HK-2 (cell line): ENCODE measurements around the gene ABHD12B.

Source experiments
- DNase-seq: peaks from one replicate; pipeline ENCODE4 v3.0.0-alpha.2; 2018; ENCODE audit not compliant: unreplicated experiment

ABHD12B gene, protein sequence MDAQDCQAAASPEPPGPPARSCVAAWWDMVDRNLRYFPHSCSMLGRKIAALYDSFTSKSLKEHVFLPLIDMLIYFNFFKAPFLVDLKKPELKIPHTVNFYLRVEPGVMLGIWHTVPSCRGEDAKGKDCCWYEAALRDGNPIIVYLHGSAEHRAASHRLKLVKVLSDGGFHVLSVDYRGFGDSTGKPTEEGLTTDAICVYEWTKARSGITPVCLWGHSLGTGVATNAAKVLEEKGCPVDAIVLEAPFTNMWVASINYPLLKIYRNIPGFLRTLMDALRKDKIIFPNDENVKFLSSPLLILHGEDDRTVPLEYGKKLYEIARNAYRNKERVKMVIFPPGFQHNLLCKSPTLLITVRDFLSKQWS

DNA sequence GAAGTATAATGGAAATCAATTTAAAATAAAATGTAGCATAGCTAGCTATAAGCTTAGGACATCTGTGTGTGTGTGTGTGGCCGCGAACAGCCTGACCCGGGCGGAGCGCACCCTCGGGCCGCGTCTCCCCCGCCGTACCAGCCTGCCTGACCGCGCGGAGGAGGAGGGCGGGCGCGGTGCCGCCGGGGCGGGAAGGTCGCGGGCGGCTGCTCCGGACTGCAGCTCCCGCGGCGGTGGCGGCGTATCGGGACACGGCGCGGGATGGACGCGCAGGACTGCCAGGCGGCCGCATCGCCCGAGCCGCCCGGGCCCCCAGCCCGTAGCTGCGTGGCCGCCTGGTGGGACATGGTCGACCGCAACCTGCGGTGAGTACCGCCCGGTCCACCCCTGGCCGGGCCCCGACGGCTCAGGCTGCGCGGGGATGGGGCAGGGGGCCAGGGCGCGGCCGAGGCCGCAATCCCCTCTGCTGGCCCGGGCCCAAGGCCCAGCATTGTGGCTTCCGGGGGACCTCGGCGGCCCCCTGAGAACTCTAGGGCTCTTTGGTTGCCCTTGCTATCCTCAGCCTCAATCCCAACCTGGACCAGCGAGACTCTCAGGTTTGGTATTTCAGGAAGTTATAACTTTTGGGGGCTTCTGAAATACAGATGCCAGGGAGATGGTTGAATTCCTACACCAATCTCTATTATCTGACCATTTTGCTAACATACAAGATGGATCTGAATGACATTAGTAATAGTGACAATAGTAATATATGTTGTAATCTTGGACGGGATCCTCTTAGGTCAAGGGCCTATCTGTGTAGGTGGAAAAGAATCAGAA is at the start of gene ABHD12B:
Gene ABHD12B, plus strand, starts transcription at position 140 of the 819 bp plus-strand sequence. Its CDS starts 122 bp downstream, at position 262.
- no peak for DNase-seq

DNA sequence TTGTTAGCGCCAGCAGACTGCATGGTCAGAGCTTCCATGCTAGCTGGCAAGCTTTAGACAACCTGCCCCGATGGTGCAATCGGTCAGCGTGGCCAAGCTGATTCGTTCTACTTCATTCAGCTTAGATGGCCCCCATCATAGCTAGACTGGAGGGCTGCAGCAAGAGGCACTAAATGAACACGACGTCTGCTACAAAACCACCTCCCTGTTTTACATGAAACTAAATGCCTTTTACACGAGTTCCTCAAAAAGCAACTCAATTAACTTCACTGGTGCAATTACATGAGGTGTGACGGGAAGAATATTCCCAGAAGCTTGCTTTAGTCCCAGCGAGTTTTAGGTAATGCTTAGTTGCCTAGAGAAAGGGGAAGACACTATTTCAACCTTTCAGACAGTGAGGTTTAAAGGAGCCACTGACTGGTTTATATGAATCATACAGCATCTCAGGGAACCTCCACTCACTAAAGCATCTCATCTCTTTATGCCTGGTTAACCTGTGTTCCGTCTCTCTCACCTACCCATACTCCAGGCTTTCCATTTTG is 49.3 kb upstream of the ABHD12B start:
- no peak for DNase-seq

DNA sequence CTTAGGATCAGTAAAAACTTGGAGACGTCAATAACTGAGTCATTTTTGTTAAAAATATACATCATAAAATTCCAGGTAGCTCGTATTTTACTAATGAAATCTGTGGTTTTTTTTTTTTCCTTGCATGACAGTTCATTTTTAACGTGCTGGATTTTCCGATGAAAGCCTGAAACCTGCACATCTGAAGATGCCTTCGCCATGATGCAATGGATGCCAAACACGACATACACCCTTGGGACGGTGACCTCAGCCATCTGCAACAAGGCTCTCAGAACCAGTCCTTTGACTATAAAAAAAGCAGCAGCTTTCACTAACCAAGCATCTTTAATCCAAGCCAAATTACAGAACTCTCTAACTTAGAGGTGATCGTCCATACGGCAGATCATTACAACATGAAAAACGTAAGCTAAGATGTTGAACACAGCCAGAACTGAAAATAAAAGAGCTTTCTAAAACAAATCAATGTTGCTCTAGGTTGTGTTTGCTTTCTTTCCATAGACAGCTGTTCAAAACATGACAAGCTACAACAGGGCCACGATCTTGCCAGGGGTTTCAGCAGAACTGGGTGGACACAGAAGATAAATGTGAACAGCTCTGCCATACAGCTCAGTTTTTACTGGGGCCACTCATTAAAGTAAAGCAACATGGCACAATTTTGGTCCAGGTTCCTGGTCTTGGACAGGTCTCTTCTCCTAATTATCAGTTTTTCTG is 48.6 kb upstream of the ABHD12B start:
- no peak for DNase-seq

DNA sequence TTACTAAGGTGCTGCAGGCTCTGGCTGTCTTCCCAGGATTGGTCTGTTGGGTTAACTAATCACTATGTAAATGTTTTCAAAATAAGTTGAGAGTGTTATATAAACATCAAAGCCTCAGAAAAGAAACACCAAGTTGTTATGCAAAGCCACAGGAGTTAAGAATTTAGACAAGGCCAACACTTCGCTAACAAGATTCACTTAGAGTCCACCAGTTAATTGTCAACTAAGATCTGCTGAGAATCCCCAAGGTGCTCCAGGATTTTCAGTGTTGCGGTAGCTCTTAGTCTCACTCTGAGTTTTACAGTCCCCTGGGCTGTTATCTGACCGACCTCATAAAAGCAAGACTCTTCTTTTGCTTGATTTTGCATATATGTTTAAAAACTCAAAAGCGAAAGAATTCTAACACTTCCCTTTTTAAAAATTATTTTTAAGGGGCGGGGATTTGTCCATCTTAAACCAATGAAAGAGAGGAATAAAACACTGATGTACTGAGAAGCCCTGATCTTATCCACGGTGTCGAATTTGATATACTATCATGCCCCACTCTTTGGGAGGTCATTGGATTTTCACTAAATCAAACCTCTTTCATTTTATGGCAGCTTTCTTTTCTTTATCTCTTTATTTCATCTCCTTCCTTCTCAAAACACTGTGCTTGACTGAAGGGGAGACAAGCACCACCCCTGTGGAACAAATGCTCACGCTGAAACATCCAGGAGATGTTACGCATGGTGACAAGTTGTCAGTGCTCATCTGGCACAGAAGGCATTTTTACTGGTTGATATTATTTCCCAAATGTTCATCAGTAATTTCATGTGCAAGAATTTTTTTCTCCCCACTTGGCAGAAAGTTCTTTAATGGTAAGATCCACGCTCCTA is 47.9 kb upstream of the ABHD12B start:
- no peak for DNase-seq

DNA sequence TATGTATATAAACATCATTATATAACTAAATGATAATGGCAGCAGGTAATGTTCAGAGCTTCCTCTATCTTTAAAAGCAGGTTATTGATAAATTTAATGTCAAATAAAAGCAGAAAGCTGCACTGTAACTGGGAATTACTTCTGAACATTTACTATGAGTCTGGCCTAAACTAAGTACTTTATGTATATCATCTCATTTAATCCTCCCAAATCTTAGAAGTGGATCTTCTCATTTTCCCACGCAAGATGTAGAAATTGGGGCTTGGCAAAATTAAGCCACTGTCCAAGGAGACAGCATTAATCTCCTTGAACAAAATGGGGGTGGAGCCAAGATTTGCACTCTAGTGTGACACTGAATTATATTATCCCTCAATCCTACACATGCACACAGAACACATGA is 46.5 kb upstream of the ABHD12B start:
- no peak for DNase-seq

DNA sequence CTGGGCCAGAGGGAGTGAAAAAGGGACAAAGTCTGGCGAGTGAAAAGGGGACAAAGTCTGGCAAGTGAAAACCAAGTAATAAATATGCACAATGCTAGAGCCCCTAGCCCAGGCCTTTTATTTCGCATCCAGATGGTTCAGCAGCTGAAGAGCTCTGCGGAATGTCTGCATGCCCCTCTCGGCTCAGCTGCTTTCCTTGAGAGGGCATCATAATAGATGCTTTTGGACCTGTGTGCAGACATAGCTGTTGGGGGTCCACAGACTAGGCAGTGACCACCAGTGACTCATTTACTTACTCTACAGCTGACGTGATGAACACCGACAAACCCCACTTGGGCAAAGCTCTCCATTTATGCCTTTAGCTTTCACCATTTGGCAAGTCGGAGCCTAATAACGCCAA is 45.2 kb upstream of the ABHD12B start:
- no peak for DNase-seq

DNA sequence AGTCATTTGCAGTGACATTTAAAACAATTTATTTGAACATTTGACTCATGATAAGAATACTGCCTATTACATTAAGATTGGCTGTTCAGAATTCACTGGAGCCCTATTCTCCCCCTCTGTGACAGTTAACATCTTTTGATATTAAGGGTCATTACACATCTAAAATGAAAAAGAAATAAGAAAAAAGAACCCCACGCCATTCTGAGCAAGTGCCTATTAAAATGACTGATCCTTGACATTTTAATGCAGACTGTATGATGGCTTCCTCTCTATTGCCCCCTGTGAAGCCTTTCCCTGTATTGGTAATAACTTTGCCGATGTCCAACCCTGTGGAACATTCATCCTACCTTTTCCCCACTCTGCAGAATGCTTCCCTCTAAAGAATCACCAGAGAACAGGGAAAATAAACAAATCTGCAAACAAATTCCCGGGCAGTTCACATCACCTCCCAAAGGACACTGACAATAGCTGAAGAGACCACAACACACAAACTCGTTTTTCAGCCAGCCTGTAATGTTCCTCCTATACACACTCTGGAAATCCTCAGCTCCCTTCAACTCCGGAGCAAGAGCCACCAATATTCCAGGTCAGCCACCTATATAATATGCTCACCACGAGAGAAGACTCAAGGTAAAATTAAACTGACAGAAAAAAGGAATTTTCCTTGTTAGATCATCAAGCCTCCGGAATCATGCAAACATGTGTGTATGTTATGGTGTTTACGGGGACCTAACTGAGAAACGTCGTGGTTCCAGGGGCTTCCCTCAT is 42.9 kb upstream of the ABHD12B start:
- DNase-seq, result no peak

DNA sequence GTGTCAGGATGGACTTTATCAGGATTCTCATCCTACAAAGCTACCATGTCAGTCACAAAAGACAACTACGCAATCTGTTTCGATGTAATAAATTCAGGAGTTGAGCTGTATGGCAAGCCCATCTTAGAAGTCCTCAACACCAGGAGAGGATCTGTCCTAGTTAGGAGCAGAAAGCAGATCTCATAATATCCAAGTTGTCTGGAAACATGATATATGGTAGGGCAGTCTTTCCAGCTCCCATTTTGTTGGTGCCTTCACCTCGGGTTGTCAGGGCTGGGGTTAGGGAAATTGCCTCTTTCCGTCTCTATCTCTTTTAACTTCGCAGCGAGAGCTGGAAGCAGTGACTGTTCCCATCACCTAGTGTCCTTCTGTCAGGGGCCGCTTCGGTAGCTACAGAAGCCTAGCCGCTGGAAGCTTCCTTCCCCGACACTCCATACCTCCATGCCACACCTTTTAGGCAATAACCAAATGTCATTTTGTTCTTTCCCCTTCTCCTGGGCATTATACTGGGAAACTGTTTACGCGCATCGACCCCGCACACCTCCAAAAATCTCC is 42.3 kb upstream of the ABHD12B start:
- no peak for DNase-seq

DNA sequence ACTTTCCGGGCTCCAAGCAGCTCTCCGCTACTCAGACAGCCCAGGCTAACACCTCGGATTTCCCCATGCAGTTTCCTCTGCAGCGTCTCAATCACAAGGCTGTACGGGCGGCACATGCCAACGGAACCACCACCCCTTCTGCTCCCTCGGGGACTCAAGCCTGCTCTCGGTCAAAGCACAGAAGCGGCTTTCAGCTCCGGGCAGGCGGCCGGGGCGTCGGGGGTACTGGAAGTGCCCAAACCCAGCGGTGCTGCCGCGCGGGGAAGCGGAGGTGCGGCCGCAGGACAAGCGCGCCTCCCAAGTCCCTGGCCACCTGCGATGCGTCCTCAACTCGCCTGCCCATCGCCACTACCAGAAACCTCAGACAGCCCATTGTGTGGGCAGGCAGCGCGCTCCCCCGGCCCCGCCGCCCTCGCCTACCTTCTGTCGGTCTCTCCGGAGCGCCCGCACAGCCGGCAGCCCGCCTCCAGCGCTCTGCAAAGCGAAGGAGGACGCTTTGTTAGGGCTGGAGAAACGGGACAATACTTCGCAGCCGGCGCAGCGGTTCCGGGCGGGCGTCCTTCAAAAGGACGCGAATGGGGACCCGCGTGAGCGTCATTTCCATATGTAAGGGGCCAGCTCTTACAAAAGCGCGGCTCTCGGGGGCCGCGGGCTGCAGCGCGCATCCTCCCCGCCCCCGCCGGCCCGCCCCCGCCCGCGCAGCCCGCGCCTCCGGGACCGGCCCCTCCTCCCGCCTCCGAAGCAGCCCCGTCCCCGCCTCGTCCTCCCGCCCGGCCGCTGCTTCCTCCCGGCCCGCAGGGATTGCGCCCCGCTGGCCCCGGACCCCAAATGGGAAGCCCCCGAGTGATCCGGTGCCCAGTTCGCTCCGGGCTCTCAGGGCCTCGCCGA is 41.6 kb upstream of the ABHD12B start:
- peak; percentile 56 for DNase-seq

DNA sequence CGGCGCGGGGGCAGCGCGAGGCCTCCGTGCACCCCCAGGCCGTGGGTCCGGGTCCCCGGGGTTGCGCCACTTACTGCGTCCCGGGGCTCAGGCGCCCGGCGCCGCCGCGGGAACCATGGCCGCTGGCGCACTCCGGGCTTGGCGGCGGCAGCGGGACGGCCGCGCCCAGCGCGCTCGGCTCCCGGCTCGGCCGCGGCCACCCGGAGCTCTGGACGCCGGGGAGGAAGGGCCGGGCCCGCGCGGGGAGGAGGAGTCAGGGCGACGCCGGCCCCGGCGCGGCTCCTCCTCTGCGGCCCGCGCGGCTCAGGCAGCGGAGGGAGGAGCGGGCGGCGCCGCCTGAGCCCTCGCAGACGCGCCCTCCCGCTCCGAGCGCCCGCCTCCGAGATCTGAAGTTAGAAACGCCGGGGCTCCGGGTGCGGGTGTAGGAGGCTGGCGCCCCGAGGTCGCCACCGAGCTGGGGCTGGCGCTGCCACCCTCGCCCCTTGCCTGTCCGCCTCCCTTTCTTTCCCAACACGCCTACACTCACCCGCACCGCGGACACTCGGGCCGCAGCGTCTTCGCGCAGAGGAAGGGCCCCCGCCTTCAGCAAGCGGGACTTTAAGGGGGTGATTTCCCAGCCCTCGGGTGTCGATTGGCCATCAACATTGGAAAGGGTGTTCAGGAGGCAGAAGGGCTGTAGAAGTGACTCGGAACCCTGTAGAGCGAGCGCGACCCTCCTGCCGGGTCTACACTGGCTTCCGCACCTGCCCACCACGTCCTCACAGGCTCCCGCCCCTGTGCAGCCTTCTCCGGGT is 40.7 kb upstream of the ABHD12B start, which contains the start of gene NIN:
Gene NIN, minus strand, starts transcription at position 231 of the 794 bp plus-strand sequence. CDS start 9,106 bp downstream, outside the sequence.
- peak; percentile 74 for DNase-seq

DNA sequence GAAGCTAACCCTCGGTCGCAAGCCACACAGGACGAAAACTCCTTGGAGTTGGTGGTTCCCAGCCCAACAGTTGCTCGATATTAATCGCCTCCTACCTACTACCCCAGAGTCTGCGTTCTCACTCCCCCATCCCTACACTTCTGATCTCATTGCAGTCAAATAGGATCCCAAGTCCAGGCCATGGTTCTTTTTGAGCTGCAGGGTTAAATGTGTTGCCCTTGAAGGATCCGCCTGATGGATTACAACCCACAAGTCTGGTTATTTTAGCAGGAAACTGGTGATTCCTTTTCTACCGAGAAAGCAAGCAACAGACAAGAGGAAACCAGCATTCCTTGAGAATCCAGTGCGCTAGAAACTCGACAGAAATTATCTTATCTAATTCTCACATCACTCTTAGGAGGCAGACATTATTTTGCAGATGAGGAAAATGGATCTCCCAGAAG is 40.1 kb upstream of the ABHD12B start:
- DNase-seq, result no peak

DNA sequence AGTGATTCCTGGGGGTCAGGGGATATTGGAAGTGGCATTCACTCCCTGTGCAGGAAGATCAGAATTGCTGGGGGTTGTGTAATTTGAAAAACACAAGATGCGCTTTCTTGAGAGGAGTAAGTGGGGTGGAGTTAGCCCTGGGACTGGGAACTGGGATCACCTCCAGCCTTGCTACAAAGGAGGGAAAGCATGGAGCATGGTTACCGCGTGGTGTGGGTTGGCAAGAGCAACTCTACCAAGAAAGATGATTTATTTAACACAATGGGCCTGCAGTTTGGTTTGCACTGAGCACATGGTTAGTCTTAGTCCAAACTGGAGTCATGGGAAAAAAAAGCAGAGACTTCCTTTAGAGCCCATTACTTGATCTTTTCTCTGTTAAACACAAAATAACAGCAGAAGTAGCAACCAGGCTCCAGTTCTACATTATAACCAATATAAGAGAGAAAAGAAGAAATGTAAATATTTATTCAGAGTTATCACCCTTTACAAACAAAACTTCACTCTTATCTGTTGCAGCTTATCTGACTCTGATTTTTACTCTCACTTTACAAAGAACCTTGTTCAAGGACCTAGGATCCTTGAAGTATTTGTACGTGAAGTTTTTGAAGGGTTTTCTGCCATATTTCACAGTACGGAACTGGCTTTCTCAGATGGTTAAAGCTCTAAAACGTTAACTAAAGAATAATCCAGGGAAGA is 38.8 kb upstream of the ABHD12B start:
- no peak for DNase-seq

DNA sequence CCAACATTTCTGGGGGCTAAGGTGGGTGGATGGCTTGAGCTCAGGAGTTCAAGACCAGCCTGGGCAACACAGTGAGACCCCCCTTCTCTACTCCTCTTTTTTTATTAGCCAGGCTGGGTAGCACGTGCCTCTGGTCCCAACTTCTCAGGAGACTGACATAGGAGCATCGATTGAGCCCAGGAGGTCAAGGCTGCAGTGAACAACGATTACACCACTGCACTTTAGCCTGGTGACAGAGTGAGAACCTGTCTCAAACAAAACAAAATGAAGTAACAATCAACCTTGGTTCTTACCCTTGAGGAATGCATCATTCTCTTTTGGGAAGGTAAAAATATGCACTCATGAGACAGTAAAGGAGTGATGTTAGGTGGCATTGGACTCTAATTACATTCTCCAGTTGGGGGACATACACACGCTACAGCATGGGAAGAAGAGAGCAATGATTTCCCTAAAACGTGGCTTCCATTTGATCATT is 37.0 kb upstream of the ABHD12B start:
- DNase-seq, result no peak

DNA sequence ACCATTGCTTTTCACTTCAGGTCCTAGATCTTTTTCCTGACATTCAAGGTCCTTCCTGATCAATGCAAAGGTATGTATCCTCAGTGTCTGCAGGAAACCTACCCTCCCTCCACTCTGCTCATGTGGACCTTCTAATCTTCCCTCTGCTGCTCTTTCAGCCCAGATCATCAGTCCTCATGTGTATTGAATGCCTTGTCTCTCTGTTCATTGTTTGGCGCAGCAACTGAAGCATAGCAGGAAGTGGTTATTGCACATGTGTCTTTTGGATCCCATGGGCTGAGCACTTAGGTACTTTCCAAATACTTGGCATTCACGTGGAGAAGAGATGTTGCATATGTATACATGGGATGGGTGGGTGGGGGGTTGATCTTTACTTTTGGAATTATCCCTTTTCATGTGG is 36.6 kb upstream of the ABHD12B start:
- no peak for DNase-seq

DNA sequence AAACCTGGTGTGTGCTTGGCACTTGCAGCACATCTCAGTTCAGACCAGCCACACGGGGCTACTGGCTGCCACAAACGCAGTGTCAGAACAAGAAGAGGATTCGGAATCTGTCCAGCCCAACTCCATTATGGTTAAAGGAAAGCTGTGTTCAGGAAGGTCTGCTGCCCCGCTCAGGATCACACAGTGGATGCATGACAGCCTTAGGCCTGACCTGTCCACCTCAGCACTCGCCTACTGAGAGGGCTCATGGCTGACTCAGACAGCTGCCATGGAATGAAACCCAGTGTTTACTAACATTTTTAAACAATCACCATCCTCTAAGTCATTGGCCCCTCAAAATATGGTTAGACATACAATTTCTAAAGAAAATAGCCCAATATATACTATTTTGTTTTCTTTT is 35.3 kb upstream of the ABHD12B start:
- no peak for DNase-seq

DNA sequence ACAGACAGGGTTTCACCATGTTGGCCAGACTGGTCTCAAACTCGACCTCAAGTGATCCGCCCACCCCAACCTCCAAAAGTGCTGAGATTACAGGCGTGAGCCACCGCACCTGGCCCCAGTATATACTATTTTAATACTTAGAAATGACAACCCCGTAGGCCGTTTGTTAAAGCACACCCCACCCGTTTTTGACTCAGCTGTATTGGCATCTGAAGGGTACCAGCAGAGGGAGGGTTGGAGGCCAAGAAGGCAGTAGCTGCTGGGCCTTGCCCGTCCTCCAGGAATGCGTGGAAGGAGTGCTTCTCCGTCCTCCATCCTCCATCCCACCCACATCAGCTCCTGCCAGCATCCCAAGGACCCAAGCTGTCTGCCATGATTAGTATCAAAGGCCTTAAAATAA is 34.6 kb upstream of the ABHD12B start:
- no peak for DNase-seq

DNA sequence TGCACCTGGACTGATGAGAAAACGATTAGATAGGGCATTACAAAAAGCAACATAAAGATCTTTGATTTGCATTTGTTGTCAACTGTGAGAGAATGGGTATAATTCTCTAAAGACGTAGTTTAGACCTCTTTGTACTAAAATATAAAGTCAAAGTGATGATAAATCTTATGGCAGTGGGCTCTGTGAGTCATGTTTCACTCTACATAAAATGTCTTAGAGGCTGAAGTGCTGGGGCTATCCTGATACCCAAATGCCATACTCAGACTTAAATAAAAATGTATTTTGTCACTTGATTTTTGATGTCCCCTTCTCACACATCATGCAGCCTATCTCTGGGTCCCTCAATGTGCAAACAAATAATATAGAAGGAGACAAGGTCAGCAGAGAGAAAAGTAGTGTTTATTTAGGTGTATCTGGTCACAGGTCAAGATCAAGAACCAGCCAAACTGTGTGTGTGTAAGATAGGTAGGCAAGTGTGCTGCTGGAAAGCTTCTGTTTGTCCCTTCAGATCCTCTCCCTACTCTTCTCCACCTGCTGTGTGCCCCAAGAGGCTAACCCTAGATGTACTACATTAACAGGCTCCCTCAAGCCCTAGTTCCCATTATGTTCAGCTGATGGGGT is 33.9 kb upstream of the ABHD12B start:
- DNase-seq, result no peak
